GM23338 (cell line): ENCODE data around the gene BEND7.

Experiments used
- EZH2 ChIP-seq: fragments of 200-600 bp; sonication (generic); IDR thresholded peaks from one replicate; pipeline ENCODE4 v1.8.0; 2017; ENCODE audit warnings: antibody characterized with exemption, mild to moderate bottlenecking, low read depth; ENCODE audit not compliant: unreplicated experiment
- POLR2AphosphoS5 ChIP-seq: IDR thresholded peaks from 2 replicates; pipeline ENCODE4 v1.6.1; 2016; ENCODE audit warnings: antibody characterized with exemption, low read depth
- REST ChIP-seq: IDR thresholded peaks from one replicate; pipeline ENCODE4 v1.6.1; 2018; ENCODE audit warnings: antibody characterized with exemption; ENCODE audit not compliant: unreplicated experiment
- ZNF462 ChIP-seq: fragments of 250-450 bp; sonication (Bioruptor Pico); IDR thresholded peaks from 2 replicates; pipeline ENCODE4 v1.5.0; 2020; ENCODE audit warnings: mild to moderate bottlenecking, moderate library complexity
- TF ChIP-seq, protein P1 (sequence below), 2 experiments: fragments of 200-600 bp in 1 of 2; sonication (generic) in 1 of 2; conservative IDR thresholded peaks; 2 replicates each; pipeline versions ENCODE4 v1.5.1 to v1.6.1; 2016 to 2017; ENCODE audit warnings: antibody characterized with exemption in 2 of 2, low read depth in 2 of 2, mild to moderate bottlenecking in 2 of 2, moderate library complexity in 1 of 2

- TF ChIP-seq, protein P1, sequence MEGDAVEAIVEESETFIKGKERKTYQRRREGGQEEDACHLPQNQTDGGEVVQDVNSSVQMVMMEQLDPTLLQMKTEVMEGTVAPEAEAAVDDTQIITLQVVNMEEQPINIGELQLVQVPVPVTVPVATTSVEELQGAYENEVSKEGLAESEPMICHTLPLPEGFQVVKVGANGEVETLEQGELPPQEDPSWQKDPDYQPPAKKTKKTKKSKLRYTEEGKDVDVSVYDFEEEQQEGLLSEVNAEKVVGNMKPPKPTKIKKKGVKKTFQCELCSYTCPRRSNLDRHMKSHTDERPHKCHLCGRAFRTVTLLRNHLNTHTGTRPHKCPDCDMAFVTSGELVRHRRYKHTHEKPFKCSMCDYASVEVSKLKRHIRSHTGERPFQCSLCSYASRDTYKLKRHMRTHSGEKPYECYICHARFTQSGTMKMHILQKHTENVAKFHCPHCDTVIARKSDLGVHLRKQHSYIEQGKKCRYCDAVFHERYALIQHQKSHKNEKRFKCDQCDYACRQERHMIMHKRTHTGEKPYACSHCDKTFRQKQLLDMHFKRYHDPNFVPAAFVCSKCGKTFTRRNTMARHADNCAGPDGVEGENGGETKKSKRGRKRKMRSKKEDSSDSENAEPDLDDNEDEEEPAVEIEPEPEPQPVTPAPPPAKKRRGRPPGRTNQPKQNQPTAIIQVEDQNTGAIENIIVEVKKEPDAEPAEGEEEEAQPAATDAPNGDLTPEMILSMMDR (conservative IDR thresholded peaks at IDR 0.05; ENCODE audit: low read depth in 2 of 2): no peak
- TF ChIP-seq EZH2 (no peak), REST (no peak), POLR2AphosphoS5 (no peak), ZNF462 (CRISPR knock-in tag) (no peak)
Observed at GRCh38 chr10:13489035-13489599, 39.7 kb downstream of the BEND7 start.
